ENCODE measurements around the gene LTBR. TPM values are rescaled to one million over a fixed set of nuclear protein-coding genes. Genes with fewer than 3 reads are reported as not detected.
"Not testable (repeated sequence)": the region's sequence is repeated elsewhere in the genome, so short reads cannot be mapped to it uniquely, and the experiment has no call there.

LTBR gene
- total RNA-seq, 1 experiment from 2014 or later, result 4.8 TPM

DNA sequence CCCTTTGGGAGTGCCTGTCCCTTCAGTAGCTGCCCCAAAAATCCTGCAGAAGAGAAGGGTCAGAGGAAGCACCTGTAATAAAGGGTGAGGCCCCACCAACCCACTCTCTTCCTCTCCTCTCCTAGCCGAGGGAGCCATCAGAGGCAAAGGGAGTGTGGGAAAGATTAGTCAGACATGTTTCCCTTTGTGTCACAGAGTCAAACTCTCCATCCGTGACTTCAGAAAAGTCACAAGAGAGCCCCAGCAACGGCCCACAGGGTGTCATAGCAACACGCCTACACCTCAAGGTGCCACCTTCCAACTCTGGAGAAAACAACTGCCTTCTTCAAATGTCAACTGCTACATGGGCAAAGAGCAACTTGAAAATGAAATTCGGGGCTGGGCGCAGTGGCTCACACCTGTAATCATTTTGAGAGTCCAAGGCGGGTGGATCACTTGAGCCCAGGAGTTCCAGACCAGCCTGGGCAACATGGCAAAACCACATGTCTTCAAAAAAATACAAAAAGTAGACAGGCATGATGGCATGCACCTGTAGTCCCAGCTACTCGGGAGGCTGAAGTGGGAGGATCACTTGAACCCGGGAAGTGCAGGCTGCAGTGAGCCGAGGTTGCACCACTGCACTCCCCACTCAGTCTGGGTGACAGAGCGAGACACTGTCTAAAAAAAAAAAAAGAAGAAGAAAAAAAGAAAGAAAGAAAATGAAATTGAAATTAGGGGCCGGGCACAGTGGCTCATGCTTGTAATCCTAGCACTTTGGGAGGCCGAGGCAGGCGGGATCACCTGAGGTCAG, 43.1 kb downstream of the LTBR start:
- no peak overlapping the region for H3K56ac ChIP-seq (ENCODE audit: insufficient read length, low read depth, low read length)
- H3K4me1 ChIP-seq (ENCODE audit: insufficient read depth, low read length), result no peaks in the 10 kb centered on the region; the same call in 1 of the 2 replicates
- peaks cover 6% of the 10 kb centered on the region for H3K27me3 Mint-ChIP-seq (ENCODE audit: low read depth)
- H4K20me1 ChIP-seq (ENCODE audit: control insufficient read depth, insufficient read depth, insufficient read length), result no peaks in the 10 kb centered on the region
- H3K9me3 Mint-ChIP-seq, result no peaks in the 10 kb centered on the region
- no peak overlapping the region for H2BK20ac ChIP-seq (ENCODE audit: low read depth, low read length, poor library complexity, severe bottlenecking)
- no peaks in the 10 kb centered on the region for H3K79me2 ChIP-seq (ENCODE audit: insufficient read depth, low read length)
- H3K4me3 Mint-ChIP-seq, result no peak overlapping the region
- H2BK120ac ChIP-seq (ENCODE audit: low read depth, low read length, poor library complexity, severe bottlenecking), result no peak overlapping the region
- H3K79me1 ChIP-seq (ENCODE audit: insufficient read depth, low read depth, low read length, poor library complexity, severe bottlenecking), result no peaks in the 10 kb centered on the region
- H3K27ac Mint-ChIP-seq, result no peak overlapping the region
- no peak overlapping the region for H3K4ac ChIP-seq (ENCODE audit: low read depth, low read length)
- H3K18ac ChIP-seq (ENCODE audit: insufficient read length, low read depth, low read length), result no peak overlapping the region
- H3K4me1 Mint-ChIP-seq, result peaks cover 5% of the 10 kb centered on the region in 2 experiments
- H2AFZ ChIP-seq (ENCODE audit: low read length), result no peak overlapping the region
- no peak overlapping the region for H3K23ac ChIP-seq (ENCODE audit: insufficient read length, low read depth, low read length)
- no peak overlapping the region for H3K14ac ChIP-seq (ENCODE audit: insufficient read depth, low read length)
- H2BK12ac ChIP-seq (ENCODE audit: insufficient read length, low read depth, low read length), result no peak overlapping the region
- no peaks in the 10 kb centered on the region for H3K36me3 Mint-ChIP-seq (ENCODE audit: insufficient read depth in 1 of 3, low read depth in 3 of 3)
- no peaks in the 10 kb centered on the region for H3K27me3 ChIP-seq (ENCODE audit: insufficient read depth, low read length)
- WGBS (ENCODE audit: extremely low coverage, insufficient read length, low lambda C conversion rate), result no CpG with 5 or more reads among the region's 14 CpGs
- no peaks in the 10 kb centered on the region for H3K23me2 ChIP-seq (ENCODE audit: insufficient read length, low read depth, low read length, poor library complexity, severe bottlenecking)
- no peak overlapping the region for H2BK5ac ChIP-seq (ENCODE audit: insufficient read length, low read length)
- no peak overlapping the region for H3T11ph ChIP-seq (ENCODE audit: low read length)
- no peak overlapping the region for H3K9ac ChIP-seq (ENCODE audit: extremely low read depth, insufficient read length, low read length)
- H4K91ac ChIP-seq (ENCODE audit: insufficient read length, low read depth, low read length), result no peak overlapping the region
- DNase-seq, result no peak
- H4K5ac ChIP-seq (ENCODE audit: insufficient read length, low read depth, low read length), result no peak overlapping the region
- no peak overlapping the region for H3K4me2 ChIP-seq (ENCODE audit: insufficient read depth, insufficient read length, low read length)
- H3K9me3 ChIP-seq (ENCODE audit: control insufficient read depth, low read depth, low read length), result no peaks in the 10 kb centered on the region
- TF ChIP-seq, protein P1, sequence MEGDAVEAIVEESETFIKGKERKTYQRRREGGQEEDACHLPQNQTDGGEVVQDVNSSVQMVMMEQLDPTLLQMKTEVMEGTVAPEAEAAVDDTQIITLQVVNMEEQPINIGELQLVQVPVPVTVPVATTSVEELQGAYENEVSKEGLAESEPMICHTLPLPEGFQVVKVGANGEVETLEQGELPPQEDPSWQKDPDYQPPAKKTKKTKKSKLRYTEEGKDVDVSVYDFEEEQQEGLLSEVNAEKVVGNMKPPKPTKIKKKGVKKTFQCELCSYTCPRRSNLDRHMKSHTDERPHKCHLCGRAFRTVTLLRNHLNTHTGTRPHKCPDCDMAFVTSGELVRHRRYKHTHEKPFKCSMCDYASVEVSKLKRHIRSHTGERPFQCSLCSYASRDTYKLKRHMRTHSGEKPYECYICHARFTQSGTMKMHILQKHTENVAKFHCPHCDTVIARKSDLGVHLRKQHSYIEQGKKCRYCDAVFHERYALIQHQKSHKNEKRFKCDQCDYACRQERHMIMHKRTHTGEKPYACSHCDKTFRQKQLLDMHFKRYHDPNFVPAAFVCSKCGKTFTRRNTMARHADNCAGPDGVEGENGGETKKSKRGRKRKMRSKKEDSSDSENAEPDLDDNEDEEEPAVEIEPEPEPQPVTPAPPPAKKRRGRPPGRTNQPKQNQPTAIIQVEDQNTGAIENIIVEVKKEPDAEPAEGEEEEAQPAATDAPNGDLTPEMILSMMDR (conservative IDR thresholded peaks at IDR 0.05), result no peak
- no peak overlapping the region for H2AK5ac ChIP-seq (ENCODE audit: insufficient read length, low read length)
- H4K8ac ChIP-seq (replicated peaks; ENCODE audit: insufficient read length, low read depth, low read length), result no peak overlapping the region
- no peak overlapping the region for H2BK15ac ChIP-seq (ENCODE audit: low read depth, low read length)
- no peak overlapping the region for H3K27ac ChIP-seq (ENCODE audit: insufficient read length, low read depth, low read length)

DNA sequence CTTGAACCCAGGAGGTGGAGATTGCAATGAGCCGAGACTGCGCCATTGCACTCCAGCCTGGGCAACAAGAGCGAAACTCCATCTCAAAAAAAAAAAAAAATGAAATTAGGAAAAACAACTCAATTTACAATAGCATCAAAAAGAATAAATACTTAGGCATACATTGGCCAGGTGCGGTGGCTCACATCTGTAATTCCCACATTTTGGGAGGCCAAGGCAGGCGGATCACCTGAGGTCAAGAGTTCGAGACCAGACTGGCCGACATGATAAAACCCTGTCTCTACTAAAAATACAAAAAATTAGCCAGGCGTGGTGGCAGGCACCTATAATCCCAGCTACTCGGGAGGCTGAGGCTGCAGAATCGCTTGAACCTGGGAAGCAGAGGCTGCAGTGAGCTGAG, 43.8 kb downstream of the LTBR start:
- not testable (repeated sequence) for H3K14ac ChIP-seq (ENCODE audit: insufficient read depth, low read length); H3K23ac ChIP-seq (ENCODE audit: insufficient read length, low read depth, low read length); H3K27me3 Mint-ChIP-seq (ENCODE audit: low read depth); H2AFZ ChIP-seq (ENCODE audit: low read length); DNase-seq; H3K79me1 ChIP-seq (ENCODE audit: insufficient read depth, low read depth, low read length, poor library complexity, severe bottlenecking); H2AK5ac ChIP-seq (ENCODE audit: insufficient read length, low read length); H3K4me2 ChIP-seq (ENCODE audit: insufficient read depth, insufficient read length, low read length); H3T11ph ChIP-seq (ENCODE audit: low read length); H3K27ac ChIP-seq (ENCODE audit: insufficient read length, low read depth, low read length); H3K36me3 Mint-ChIP-seq (ENCODE audit: insufficient read depth in 1 of 3, low read depth in 3 of 3); H4K8ac ChIP-seq (replicated peaks; ENCODE audit: insufficient read length, low read depth, low read length); H3K9me3 Mint-ChIP-seq; H3K4me1 ChIP-seq (ENCODE audit: insufficient read depth, low read length); H4K5ac ChIP-seq (ENCODE audit: insufficient read length, low read depth, low read length); H3K18ac ChIP-seq (ENCODE audit: insufficient read length, low read depth, low read length); H2BK5ac ChIP-seq (ENCODE audit: insufficient read length, low read length); H3K27ac Mint-ChIP-seq; H3K27me3 ChIP-seq (ENCODE audit: insufficient read depth, low read length); H3K23me2 ChIP-seq (ENCODE audit: insufficient read length, low read depth, low read length, poor library complexity, severe bottlenecking); H2BK120ac ChIP-seq (ENCODE audit: low read depth, low read length, poor library complexity, severe bottlenecking); H2BK12ac ChIP-seq (ENCODE audit: insufficient read length, low read depth, low read length); H2BK20ac ChIP-seq (ENCODE audit: low read depth, low read length, poor library complexity, severe bottlenecking); H3K56ac ChIP-seq (ENCODE audit: insufficient read length, low read depth, low read length); H3K9me3 ChIP-seq (ENCODE audit: control insufficient read depth, low read depth, low read length); H2BK15ac ChIP-seq (ENCODE audit: low read depth, low read length); H3K4ac ChIP-seq (ENCODE audit: low read depth, low read length); H4K91ac ChIP-seq (ENCODE audit: insufficient read length, low read depth, low read length); H3K4me3 Mint-ChIP-seq; H3K4me1 Mint-ChIP-seq; H3K79me2 ChIP-seq (ENCODE audit: insufficient read depth, low read length); H3K9ac ChIP-seq (ENCODE audit: extremely low read depth, insufficient read length, low read length); H4K20me1 ChIP-seq (ENCODE audit: control insufficient read depth, insufficient read depth, insufficient read length)
- no CpG with 5 or more reads among the region's 10 CpGs for WGBS (ENCODE audit: extremely low coverage, insufficient read length, low lambda C conversion rate)

All from H9 (cell line).